ENCODE results near the gene HSDL1. TPM values are rescaled to one million over a fixed set of nuclear protein-coding genes. Genes with fewer than 3 reads are reported as not detected.

Gene HSDL1
- total RNA-seq, 1 experiment from 2014 or later: 34.2 TPM

DNA sequence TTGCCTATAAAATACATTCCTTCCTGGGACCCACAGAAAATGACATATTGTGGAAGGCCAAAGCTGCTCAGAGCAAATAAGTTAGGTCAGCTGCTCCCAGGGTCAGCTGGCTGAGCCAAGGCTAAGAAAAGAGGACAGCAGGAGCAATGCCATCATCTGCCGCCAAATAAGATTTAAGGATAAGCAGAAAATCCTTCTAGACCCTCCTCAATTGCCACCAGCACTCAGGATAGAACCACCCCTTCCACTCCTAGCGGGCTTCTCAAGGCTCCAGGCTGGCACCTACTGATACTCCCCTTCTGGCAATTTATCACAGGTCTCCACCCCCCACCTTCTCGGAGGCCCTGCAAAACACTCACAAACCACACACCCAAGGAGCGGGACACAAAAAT is 51.1 kb downstream of the HSDL1 start:
- no peaks in the 10 kb centered on the region for H3K23me2 ChIP-seq (ENCODE audit: insufficient read length, low read depth, low read length, poor library complexity, severe bottlenecking)
- no peaks in the 10 kb centered on the region for H3K79me1 ChIP-seq (ENCODE audit: insufficient read depth, low read depth, low read length, poor library complexity, severe bottlenecking)
- no peak overlapping the region for H3K18ac ChIP-seq (ENCODE audit: insufficient read length, low read depth, low read length)
- H2AFZ ChIP-seq (ENCODE audit: low read length): no peak overlapping the region
- H2BK12ac ChIP-seq (ENCODE audit: insufficient read length, low read depth, low read length): no peak overlapping the region
- no peak overlapping the region for H2BK15ac ChIP-seq (ENCODE audit: low read depth, low read length)
- H4K20me1 ChIP-seq (ENCODE audit: control insufficient read depth, insufficient read depth, insufficient read length): peaks cover 2% of the 10 kb centered on the region
- Mint-ChIP-seq H3K9me3 (no peaks in the 10 kb centered on the region), H3K27me3 (ENCODE audit: low read depth) (no peaks in the 10 kb centered on the region), H3K4me1 (no peaks in the 10 kb centered on the region), H3K4me3 (no peak overlapping the region), H3K27ac (no peak overlapping the region; a peak in 1 of 7 replicates), H3K36me3 (ENCODE audit: insufficient read depth in 1 of 3, low read depth in 3 of 3) (peaks cover 11 to 78% (median 70%) of the 10 kb centered on the region in 3 experiments; a peak in 6 of 7 replicates)
- no peak overlapping the region for H3K23ac ChIP-seq (ENCODE audit: insufficient read length, low read depth, low read length)
- no peaks in the 10 kb centered on the region for H3K79me2 ChIP-seq (ENCODE audit: insufficient read depth, low read length)
- no peak overlapping the region for H3T11ph ChIP-seq (ENCODE audit: low read length)
- no peaks in the 10 kb centered on the region for H3K9me3 ChIP-seq (ENCODE audit: control insufficient read depth, low read depth, low read length)
- no peak overlapping the region for H3K4ac ChIP-seq (ENCODE audit: low read depth, low read length)
- H2BK120ac ChIP-seq (ENCODE audit: low read depth, low read length, poor library complexity, severe bottlenecking): no peak overlapping the region
- no peak overlapping the region for H3K4me2 ChIP-seq (ENCODE audit: insufficient read depth, insufficient read length, low read length)
- H3K9ac ChIP-seq (ENCODE audit: extremely low read depth, insufficient read length, low read length): no peak overlapping the region
- no peak overlapping the region for H3K56ac ChIP-seq (ENCODE audit: insufficient read length, low read depth, low read length)
- no peak overlapping the region for H3K14ac ChIP-seq (ENCODE audit: insufficient read depth, low read length)
- H4K91ac ChIP-seq (ENCODE audit: insufficient read length, low read depth, low read length): no peak overlapping the region
- H2BK20ac ChIP-seq (ENCODE audit: low read depth, low read length, poor library complexity, severe bottlenecking): no peak overlapping the region
- no peak for DNase-seq
- no peak overlapping the region for H4K5ac ChIP-seq (ENCODE audit: insufficient read length, low read depth, low read length)
- no CpG with 5 or more reads among the region's 4 CpGs for WGBS (ENCODE audit: extremely low coverage, insufficient read length, low lambda C conversion rate)
- no peak overlapping the region for H2AK5ac ChIP-seq (ENCODE audit: insufficient read length, low read length)
- H3K27ac ChIP-seq (ENCODE audit: insufficient read length, low read depth, low read length): no peak overlapping the region
- no peaks in the 10 kb centered on the region for H3K27me3 ChIP-seq (ENCODE audit: insufficient read depth, low read length)
- H3K4me1 ChIP-seq (ENCODE audit: insufficient read depth, low read length): no peaks in the 10 kb centered on the region
- H2BK5ac ChIP-seq (ENCODE audit: insufficient read length, low read length): no peak overlapping the region
- TF ChIP-seq, protein P1, sequence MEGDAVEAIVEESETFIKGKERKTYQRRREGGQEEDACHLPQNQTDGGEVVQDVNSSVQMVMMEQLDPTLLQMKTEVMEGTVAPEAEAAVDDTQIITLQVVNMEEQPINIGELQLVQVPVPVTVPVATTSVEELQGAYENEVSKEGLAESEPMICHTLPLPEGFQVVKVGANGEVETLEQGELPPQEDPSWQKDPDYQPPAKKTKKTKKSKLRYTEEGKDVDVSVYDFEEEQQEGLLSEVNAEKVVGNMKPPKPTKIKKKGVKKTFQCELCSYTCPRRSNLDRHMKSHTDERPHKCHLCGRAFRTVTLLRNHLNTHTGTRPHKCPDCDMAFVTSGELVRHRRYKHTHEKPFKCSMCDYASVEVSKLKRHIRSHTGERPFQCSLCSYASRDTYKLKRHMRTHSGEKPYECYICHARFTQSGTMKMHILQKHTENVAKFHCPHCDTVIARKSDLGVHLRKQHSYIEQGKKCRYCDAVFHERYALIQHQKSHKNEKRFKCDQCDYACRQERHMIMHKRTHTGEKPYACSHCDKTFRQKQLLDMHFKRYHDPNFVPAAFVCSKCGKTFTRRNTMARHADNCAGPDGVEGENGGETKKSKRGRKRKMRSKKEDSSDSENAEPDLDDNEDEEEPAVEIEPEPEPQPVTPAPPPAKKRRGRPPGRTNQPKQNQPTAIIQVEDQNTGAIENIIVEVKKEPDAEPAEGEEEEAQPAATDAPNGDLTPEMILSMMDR (conservative IDR thresholded peaks at IDR 0.05): no peak
- no peak overlapping the region for H4K8ac ChIP-seq (replicated peaks; ENCODE audit: insufficient read length, low read depth, low read length)

Data from H9 (cell line).